Ovary (tissue), 3 donors: Measurements from ENCODE around the gene SLC24A1.

ENCODE experiments used
- CTCF ChIP-seq, 3 donors: fragments of 450-650 bp in 2 of 3; fragments of 200-600 bp in 1 of 3; IDR thresholded peaks; one replicate each; pipeline versions ENCODE4 v1.5.1 to v1.8.0; 2016 to 2022; ENCODE audit warnings: antibody characterized with exemption in 3 of 3, mild to moderate bottlenecking in 1 of 3
- EP300 ChIP-seq: sonication (generic); formaldehyde crosslinking; IDR thresholded peaks from one replicate; pipeline ENCODE4 v1.6.1; 2017; ENCODE audit warnings: antibody characterized with exemption
- POLR2A ChIP-seq: fragments of 450-650 bp; IDR thresholded peaks from one replicate; pipeline ENCODE4 v1.6.1; 2017; ENCODE audit warnings: antibody characterized with exemption, mild to moderate bottlenecking, moderate library complexity
- donor health status: DM: no; HTN: no; CAD: no.

- no peak for TF ChIP-seq POLR2A
- no peak for TF ChIP-seq CTCF (IDR thresholded peaks at IDR 0.05)
- no peak for TF ChIP-seq EP300
These were observed 37.8 kb downstream of the SLC24A1 start for GRCh38 chr15:65659502-65660052.
